HG03060 (cell line): ENCODE results near the gene SMIM8.
"Not testable (repeated sequence)": the region's sequence is repeated elsewhere in the genome, so short reads cannot be mapped to it uniquely, and the experiment has no call there.

Source experiments
- ATAC-seq: cut with Tn5 transposase; IDR thresholded peaks from one replicate; pipeline ENCODE4 v1.9.1; 2021; ENCODE audit warnings: low read depth, moderate number of reproducible peaks; ENCODE audit not compliant: unreplicated experiment

The SMIM8 gene, protein sequence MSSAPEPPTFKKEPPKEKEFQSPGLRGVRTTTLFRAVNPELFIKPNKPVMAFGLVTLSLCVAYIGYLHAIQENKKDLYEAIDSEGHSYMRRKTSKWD

DNA sequence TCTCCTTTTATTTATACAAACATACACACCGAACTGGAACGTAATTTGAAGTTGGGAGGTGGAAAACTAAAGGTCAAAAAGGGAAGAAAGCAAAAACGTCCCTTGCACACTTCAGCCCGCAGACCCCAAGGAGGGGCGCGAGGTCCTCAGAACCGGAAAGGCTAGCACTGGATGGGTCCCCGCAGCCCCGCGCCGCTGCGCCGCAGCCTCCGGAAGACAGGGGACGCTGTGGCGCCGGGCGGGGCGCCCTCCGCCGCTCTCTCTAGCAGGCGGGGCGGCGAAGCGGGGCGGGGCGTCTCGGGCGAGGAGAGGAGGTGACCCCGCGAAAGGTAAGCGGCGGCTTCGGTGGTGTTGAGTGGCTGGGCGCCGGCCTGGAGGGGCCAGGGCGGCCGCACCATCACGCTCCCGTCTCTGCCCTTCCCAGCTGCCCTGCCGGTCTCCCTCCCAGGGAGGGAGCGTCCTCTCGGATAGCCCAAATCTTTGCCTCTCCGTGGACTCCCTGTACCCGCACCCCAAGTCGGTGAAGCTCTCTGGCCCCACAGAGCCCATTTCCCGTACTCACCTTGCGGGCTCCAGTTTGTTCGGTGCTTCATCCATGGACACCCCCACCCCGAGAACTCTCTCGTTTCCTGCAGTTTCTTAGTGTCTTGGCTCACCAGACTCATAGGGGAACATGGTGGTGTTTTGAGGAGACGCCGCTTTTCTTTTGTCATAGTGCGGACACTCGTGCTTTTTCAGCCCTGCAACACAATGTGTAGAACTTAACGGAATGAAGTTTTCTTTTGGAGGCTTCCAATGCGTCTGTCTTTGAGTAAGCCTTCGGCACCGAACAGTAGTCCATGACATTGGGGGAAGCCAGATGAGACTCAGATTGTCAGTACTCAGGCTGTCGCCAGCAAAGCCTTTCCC, at the start of gene SMIM8:
SMIM8 (plus strand) TSS at position 285 of the 909 bp plus-strand sequence. CDS start 14,444 bp downstream, outside the sequence.
- ATAC-seq = peak; percentile 83

DNA sequence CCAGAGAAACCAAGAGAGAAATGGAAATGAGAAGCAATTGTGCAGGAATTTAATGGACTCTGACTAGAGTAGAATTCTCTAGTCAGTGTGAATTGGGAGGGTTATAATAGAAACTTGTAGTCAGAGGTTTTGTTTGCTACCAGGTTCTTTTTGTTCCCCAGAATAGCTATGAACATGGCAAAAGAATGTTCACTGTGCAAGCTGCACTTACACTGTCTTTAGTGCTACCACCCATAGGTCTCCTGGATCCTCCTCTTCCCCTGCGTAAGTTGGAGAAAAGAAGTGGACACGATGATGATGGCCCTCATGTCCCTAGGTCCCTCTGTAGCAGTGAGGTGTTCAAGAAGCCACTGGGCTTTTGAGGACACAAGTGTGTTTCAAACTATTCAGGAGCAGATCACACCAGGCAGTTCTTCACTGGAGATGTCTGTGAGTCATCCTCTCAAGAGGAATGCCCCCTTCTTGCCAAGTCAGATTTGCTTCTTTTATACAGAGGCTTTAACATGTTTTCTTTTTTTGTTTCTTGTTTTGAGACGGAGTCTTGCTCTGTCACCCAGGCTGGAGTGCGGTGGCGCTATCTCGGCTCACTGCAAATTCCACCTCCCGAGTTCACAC, 47.6 kb upstream of the SMIM8 start:
- ATAC-seq = no peak

DNA sequence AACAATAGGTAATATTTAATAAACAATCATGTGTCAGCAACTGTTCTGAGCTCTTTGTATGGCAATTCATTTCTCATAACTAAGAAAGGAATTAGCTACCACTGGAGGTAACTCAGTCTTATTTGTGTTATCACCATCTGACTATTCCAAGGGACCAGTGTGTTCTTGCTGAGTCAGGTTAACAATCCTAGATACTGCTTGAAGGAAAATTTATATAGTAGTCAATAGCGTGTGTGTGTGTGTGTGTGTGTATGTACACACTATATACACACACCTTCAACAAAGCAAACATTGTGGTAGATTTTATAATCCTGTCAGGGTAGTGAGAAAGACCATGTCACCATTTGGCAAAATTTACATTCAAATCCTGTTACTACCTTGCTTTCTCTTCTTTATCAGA, 45.8 kb upstream of the SMIM8 start:
- ATAC-seq = no peak

DNA sequence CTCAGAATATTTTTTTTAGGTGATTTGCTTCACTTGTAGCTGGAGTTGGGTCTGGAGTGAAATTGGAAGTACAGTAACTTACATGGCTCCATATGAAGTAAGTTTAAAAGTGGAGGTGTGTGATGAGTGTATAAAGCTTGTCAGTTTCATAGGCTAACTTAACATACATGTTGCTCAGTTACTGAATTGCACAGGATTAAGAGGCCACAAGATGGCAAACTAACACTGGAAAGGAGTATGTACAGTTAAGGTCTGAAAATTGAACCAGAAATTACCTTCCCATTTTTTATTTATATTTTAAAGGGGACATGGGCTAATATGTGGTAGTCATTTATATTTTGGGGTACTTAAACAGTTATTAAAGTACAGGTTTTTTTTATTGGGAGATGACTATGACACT, 45.3 kb upstream of the SMIM8 start:
- ATAC-seq = no peak

DNA sequence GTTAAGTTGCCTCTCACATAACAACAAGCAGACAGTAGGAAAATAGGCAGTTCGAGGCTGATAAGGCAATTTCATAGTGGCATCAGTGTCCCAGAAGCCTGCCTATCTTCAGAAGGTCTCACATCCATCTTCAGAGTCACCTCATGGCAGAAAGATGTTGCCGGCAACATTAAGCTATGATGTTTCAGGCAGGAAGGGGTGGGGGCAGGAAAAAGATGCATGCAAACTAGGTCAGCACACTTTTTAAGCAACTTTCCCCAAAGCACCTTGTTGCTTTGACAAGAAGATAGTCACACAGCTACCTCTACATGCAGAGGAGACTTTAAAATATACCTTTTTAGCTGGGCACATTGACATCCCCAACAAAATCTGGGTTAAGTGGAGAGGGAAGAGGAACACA, 43.2 kb upstream of the SMIM8 start:
- ATAC-seq = no peak

DNA sequence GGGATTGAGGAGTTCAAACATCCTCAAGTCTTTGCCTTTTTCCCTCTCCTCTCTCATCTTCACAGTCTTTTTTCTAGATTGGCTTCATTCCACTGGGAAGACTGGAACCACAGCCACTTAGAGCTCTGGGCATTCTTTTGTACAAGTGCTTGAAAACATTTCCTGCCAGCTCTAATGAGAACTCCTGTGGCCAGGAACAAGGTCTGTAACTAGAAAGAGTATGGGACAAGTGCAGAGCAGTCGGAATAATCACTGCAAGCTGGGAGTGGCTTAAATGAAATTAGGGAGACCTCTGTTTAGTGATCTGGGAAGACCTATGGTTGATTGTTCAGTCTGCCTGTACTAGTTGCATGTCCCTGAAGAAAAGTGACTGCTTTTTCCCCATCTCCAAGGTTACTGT, 41.0 kb upstream of the SMIM8 start:
- no peak for ATAC-seq

DNA sequence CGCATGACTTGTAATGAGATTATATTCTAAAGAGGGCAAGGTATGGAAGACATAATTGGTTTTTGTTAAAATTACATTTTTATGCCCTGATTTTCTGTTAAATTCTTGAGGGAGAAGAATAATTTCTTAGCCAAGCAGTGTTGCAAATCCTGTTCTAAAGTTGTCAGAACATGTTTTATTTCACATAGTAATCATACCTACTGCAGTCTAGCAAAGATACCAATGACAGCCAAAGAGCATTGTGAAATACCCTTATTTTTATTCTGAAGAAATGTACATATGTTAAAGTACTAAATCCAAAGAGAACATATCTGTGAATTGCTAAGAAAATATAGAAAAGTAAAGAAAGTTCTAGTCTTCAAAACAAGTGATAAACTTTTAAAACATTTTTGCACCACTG, 39.6 kb upstream of the SMIM8 start:
- ATAC-seq = no peak

DNA sequence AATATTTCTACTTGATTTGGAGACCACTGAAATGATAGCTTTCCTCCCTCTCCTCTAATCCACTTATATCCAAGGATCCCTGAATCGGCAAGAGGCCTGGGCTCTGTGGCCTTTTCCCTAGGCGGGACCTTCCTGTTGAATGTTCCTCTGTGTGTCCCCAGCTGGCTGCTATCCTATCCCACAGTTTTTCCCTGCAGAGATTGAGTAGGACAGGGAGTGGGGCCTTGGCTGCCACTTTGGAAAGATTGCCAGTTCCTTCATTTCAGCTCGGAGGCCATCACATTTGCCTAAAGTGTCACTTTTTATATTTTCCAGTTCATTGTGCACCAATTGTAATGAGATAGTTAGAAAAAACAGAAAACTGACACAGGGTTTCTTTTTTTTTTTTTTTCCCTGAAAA, 38.9 kb upstream of the SMIM8 start:
- no peak for ATAC-seq

DNA sequence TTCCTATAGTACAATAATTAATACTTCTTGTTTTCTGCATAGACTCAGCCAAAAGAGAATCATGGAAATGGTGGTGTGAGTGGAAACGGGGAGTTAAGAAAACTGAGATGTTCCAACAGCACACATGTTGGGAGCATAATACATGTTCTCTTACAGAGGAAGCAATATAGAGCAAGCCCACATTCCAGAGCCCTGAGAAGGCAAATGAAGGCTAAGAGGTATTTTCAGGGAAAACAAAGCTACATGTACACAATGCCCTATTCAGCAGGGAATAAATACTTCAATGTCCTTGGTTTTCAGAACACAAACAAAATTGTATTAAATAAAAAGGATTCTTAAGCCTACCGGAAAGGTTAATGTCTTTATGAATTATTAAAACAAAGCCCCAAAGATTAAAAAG, 35.1 kb upstream of the SMIM8 start:
- no peak for ATAC-seq

DNA sequence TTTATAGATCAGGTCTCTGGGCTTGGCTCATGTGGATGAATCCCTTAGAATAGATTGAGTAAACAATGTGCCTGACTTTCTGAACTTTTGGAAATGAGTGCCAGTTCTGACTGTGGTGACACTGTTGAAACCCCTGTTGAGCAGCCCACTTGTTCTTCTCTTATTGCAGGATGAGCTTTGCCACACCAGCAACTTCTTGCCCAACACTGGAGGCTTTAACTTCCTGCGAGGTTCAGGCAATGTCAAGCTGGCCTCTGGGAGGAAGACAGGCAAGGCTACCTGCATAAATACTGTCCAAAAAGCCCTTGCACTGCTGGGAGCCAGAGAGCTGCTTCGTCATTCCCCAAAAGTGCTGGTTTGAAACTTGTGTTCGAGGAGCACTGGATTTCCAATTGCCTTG, 32.8 kb upstream of the SMIM8 start:
- no peak for ATAC-seq

DNA sequence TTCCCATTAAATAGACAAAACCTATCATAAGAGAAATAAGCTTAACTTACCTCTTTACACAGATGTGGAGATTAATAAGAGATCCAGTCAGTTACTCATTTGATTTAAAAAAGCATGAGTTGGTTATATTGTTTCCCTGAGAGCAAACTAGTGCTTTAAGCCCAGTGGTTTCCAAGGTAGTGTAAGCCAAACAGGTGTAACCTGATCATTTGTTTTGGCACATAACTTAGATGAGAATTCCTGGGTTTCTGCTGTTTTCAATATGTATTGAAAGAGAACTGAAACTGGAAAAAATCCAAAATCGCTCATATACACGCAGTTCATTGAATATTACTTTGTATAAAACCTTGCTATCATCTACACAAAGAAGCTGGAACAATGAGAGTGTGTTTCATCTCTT, 30.5 kb upstream of the SMIM8 start:
- no peak for ATAC-seq

DNA sequence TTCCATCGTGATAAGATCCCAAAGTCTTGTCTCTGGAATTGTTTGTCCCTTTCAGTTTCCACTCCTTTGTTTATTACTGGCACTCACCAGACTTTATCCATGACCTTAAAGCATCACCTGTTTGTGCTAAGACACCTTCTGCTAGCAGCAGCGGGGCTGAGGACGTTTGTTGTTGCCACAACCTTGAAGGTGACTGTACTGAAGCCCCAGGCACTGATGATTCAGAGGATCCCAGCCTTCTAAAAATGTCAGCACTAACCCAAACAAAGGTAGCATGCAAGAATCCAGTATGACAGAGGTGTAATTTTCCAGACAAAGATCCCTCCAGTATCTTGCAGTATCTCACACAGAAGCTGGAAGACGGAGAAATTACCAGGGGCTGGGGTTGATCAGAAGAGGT, 28.9 kb upstream of the SMIM8 start:
- no peak for ATAC-seq

DNA sequence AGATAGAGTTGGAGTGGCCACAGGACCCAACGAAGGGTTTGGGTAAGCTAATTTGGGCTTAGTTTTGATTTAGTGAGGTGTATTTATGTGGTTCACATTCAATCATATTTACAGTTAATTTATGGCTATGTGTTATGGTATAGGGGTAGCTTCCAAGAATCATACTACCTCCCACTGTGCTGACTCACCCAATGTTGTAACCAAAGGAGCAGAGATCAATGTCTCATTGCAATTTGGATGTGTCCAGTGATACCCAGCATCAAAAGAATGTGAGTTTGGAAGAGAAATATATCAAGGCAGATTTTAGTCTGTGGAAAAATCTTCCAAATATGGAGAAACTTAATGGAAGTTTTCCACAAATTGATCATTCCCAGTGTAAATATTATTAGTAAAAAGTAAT, 25.3 kb upstream of the SMIM8 start:
- ATAC-seq = no peak

DNA sequence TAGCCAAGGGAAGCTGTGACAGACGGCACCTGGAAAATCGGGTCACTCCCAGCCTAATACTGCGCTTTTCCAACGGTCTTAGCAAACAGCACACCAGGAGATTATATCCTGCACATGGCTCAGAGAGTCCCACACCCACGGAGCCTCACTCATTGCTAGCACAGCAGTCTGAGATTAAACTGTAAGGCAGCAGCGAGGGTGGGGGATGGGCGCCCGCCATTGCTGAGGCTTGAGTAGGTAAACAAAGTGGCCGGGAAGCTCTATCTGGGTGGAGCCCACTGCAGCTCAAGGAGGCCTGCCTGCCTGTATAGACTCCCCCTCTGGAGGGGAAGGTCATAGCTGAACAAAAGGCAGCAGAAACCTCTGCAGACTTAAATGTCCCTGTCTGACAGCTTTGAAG, 21.1 kb upstream of the SMIM8 start:
- ATAC-seq = not testable (repeated sequence)

DNA sequence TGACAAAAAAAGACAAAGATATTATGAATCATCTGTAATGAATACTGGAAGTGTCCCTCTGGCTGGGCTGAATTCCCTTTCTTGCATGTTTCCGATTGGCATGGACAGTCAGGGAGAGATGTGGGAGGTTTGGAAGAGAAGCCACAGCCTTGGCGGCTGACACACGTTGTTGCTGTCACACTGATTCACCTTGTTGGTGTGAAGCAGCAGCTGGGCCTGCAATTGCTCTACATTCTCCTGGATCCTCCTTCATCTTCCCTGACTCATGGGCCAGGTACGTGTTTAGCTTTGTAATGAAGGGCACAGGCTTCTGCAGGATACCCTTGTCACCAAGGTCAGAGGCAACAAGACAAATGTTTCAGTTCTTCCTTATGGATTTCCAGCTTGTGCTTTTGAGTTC, 13.4 kb upstream of the SMIM8 start:
- ATAC-seq = no peak

DNA sequence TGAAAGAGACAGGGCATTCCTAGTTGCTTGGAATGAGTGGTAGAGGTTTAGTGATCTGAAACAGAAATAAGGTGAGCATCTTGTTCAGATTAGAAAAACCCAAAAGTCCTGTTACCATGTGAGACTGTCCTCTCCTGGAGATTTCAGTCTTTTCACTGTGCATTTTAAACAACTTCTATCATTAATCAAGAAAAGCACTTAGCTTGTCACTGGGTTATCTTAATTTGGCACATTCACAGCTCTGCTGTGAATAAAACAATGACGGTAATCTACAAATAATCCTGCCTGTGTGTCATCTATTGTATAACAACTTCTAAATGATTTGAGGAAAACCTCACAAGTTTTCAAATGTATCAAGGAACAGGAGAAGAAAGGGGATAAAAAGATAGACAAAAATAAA, 9.5 kb upstream of the SMIM8 start:
- no peak for ATAC-seq

DNA sequence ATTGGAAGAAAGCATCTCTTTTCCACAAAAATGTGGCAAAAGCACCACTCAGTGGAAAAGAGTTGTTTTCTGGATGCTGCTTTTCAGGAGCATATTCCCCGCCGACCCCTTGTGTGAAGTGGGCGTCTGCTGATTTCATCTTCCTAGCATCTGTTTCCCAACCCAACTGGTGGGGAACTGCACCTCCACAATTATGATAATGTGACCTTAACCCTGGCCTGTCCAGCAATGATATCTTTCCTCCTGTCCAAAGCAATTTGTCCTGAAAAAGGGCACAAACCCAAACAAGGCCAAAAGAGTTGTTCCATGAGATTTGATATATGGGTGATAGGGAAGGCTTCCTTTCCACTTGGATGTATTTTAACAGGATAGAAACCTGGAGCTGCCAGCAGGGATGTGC, 7.3 kb upstream of the SMIM8 start:
- no peak for ATAC-seq

DNA sequence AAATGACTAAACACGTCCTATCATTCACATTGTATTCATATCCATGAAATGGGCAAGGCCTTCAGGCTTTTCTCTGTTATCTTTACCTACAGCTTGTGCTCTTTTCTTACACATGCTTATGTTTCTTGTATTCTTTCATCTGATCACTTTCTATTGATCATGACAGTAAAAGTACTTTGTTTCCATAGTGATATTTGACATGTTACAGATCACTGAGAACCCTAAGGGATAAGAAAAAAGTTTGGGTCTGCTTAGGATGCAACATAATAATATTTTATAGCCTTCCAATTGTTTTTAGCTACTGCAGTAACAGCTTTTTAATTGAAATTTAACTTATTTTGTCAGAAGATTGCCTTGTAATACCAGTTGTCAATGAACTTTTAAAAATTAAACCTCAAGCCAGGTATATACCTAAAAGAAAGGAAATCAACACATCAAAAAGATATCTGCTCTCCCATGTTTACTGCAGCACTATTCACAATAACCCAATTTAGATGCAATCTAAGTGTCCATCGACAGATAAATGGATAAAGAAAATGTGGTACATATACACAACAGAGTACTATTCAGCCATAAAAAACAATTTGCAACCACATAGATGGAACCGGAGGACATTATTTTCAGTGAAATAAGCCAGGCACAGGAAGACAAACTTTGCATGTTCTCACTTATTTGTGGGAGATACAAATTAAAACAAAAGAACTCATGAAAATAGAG, 3.0 kb upstream of the SMIM8 start:
- no peak for ATAC-seq

DNA sequence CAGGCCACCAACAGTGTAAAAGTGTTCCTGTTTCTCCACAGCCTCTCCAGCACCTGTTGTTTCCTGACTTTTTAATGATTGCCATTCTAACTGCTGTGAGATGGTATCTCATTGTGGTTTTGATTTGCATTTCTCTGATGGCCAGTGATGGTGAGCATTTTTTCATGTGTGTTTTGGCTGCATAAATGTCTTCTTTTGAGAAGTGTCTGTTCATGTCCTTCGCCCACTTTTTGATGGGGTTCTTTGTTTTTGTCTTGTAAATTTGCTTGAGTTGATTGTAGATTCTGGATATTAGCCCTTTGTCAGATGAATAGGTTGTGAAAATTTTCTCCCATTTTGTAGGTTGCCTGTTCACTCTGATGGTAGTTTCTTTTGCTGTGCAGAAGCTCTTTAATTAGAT, 1.5 kb downstream of the SMIM8 start:
- not testable (repeated sequence) for ATAC-seq

DNA sequence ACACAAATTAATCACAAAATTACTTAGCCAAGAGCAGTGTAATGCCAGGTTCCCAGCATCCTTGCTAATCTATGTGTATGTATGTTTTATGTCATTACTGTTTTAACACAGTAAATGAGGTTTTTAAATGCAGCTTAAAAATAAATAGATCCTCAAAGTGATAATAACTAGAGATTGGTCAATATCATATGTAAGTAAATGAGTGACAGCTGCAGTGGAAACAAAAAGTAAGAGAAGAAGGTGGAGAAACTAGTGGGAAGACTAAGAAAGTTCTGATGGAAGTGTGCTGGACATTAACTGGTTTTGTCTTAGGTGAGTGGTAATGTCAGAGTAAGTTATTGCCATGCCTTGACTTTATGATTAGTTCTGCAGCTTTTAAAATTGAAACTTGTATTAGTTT, 8.6 kb downstream of the SMIM8 start:
- ATAC-seq = no peak

DNA sequence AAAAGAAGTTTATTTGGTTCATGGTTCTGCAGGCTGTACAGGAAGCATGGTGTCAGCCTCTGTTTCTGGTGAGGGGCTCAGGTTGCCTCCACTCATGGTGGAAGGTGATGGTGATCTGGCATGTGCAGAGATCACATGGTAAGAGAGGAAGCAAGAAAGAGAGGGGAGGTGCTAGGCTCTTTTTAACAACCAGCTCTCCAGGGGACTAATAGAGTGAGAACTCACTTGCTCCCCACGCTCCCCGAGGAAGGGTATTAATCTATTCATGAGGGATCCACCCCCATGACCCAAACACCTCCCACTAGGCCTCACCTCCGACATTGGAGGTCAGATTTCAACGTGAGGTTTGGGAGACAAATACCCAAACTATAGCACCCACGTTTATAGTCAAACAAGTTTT, 10.6 kb downstream of the SMIM8 start:
- ATAC-seq = no peak
